ENCODE measurements around the gene LMF1. TPM values are rescaled to one million over a fixed set of nuclear protein-coding genes. Genes with fewer than 3 reads are reported as not detected.

The LMF1 gene
- total and polyA plus RNA-seq, 2 of the 13 experiments (the other 11 are each of a cell fraction or from before 2014, with no cell fraction given): 6.8 to 8.5 TPM

DNA sequence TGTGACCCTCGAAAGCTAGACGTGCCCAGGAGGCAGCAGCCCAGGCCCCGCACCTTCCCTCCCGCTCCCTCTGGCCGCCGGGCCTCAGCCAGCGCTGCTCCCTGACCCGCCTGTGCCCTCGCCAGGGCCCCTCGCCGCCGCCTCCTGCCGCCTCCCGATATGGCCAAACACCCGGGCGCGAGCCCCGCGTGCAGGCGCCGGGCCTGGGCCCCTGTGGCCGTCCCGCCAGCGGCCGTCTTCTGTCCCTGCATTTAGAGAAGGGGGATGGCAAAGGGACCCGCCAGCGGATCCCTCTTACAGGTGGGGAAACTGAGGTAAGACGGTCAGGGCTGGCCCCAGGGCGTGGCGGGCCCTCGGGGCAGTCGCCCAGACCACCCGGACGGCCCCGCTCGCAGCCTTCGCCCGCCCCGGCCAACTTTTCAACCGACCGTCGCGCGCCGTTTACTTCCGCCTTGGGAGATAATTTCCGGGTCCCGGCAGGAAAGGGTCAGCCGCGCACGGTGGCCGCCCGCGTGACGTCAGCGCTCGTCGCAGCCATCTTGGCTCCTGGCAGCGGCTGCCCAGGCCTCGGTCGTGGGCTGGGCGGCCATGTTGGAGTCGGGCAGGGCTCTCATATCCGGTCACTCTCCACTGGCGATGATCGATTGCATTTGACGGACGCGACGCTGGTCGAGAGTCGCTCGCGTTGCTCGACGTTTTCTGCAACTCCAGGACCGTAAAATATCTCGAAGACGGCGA, 163.3 kb downstream of the LMF1 start (continued):
- no peak for TF ChIP-seq ZHX2 (IDR thresholded peaks at IDR 0.05; ENCODE audit: low read depth)
- no peak for TF ChIP-seq ZHX2 (CRISPR knock-in tag; IDR thresholded peaks at IDR 0.05; ENCODE audit: borderline replicate concordance)

DNA sequence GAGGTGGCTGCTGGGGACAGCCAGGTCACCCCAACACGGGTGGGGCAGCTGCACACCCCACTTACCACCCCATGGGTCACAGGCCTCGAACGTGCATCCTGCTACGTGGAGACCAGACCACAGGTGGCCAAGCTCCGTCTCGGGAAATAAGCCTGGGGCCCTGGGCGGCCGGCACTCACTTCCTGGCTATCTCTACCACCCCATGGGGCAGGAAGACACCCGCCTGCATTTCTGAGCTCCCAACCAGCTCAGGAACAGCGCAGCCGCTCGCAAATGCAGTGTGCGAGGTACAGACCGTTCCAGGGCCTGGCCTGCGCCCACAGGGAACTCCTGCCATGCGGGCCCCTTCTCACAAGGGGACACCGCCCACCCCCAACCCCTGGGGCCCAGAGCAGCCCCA, 165.3 kb downstream of the LMF1 start:
- no peak for FAIRE-seq
- ATAC-seq: no peak
- in situ Hi-C loops (cut with HindIII; ENCODE audit: extremely low pct_ligation_motif_present, low pct_unique_long_range_greater_than_20kb) (loop anchor here (25.0 kb wide), 1 partner anchor 407 kb away; no protein-coding TSS in a partner anchor), intact Hi-C loops (cut with micrococcal nuclease; ENCODE audit: unreplicated experiment) (no loop called here)
- Histone ChIP-seq H3K27me3 (ENCODE audit: control insufficient read depth in 1 of 2, insufficient read depth in 2 of 2, low read length in 2 of 2) (peaks cover 34 to 75% of the 10 kb centered on the region in 2 experiments), H4K20me1 (ENCODE audit: insufficient read depth, low read length) (no peaks in the 10 kb centered on the region), H3K9me3 (ENCODE audit: low read length) (no peaks in the 10 kb centered on the region), H3K4me3 (replicated peaks in 1 of 3; ENCODE audit: insufficient read depth in 1 of 3, low read depth in 2 of 3, low read length in 3 of 3) (no peak overlapping the region), H3K4me1 (ENCODE audit: insufficient read depth, low read length) (no peaks in the 10 kb centered on the region), H3K27ac (ENCODE audit: extremely low read length, insufficient read depth, low read length) (no peak overlapping the region), H3K9ac (ENCODE audit: insufficient read depth, low read depth, low read length) (no peak overlapping the region), H3K79me2 (ENCODE audit: insufficient read depth, low read length) (no peaks in the 10 kb centered on the region), H3K4me2 (ENCODE audit: low read depth, low read length) (no peak overlapping the region), H2AFZ (ENCODE audit: low read length) (no peak overlapping the region), H3K36me3 (replicated peaks in 1 of 2; ENCODE audit: control insufficient read depth in 1 of 2, insufficient read depth in 2 of 2, low read length in 2 of 2) (no peaks in the 10 kb centered on the region)
- ChIA-PET POLR2A (no interaction called here), CTCF (ENCODE audit: low intra/inter-chr PET ratio, low total read pairs) (no interaction called here)
- no peak for TF ChIP-seq MED13 (CRISPR knock-in tag; IDR thresholded peaks at IDR 0.05)
- 0 out of 2 replicates have a peak, but pooled peaks have one; percentile 13 for TF ChIP-seq EZH2 (conservative IDR thresholded peaks at IDR 0.05; ENCODE audit: low read depth, low read length)
- TF ChIP-seq ZNF792 (CRISPR knock-in tag; IDR thresholded peaks at IDR 0.05): no peak
- DNase-seq (ENCODE audit: low spot score): no peak
- BruUV-seq (replicated peaks): no TSS peak
- 0% methylated on average over 4 of the region's 17 CpGs for WGBS (ENCODE audit: low lambda C conversion rate)

Measured in HepG2 (cell line).